ENCODE data around the gene SOHLH1.

DNA sequence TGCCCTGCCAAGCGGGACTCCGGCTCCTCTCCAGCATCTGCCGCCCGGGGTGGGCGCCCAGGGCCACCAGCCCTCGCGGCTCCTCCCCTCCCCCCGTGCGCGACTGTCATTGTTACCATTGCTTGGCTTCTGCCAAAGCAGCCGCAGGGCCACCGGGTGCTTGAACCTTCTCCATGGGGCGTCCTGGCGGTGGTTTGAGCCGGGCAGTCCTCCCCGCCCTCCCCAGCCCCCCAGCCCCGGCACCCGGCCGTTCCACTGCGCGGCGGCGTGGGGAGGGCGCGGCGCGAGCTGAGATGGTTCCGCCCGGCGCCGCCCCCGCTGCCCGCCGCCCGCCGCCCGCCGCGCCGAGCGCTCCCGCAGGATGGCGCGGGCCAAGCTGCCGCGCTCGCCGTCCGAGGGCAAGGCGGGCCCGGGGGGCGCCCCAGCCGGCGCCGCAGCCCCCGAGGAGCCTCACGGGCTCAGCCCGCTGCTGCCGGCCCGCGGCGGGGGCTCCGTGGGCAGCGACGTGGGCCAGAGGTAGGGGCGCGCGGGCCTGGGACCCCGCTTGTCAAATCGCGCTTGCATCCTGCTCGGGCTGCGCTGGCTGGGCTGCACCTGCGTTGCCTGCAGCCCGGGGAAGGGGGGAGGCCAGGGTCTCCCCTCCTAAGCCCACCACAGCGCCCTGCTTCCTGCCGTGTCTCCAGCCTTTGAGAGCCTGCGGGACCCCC lies 37.1 kb upstream of the SOHLH1 start:
- TF ChIP-seq, protein P1, sequence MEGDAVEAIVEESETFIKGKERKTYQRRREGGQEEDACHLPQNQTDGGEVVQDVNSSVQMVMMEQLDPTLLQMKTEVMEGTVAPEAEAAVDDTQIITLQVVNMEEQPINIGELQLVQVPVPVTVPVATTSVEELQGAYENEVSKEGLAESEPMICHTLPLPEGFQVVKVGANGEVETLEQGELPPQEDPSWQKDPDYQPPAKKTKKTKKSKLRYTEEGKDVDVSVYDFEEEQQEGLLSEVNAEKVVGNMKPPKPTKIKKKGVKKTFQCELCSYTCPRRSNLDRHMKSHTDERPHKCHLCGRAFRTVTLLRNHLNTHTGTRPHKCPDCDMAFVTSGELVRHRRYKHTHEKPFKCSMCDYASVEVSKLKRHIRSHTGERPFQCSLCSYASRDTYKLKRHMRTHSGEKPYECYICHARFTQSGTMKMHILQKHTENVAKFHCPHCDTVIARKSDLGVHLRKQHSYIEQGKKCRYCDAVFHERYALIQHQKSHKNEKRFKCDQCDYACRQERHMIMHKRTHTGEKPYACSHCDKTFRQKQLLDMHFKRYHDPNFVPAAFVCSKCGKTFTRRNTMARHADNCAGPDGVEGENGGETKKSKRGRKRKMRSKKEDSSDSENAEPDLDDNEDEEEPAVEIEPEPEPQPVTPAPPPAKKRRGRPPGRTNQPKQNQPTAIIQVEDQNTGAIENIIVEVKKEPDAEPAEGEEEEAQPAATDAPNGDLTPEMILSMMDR (conservative IDR thresholded peaks at IDR 0.05; ENCODE audit: low read length): no peak
- no peak for TF ChIP-seq EZH2phosphoT487 (IDR thresholded peaks at IDR 0.05; ENCODE audit: borderline replicate concordance, low read depth, low read length)
